Epithelial cell of esophagus (primary cell): ENCODE results near the gene RNF44.

Experiments
- DNase-seq: peaks from one replicate; pipeline ENCODE4 v3.0.0; 2010; ENCODE audit warnings: low read depth
- H3K4me3 ChIP-seq: 2 replicates; pipeline ENCODE4 v1.5.1; 2011; ENCODE audit warnings: mild to moderate bottlenecking, low read length, control low read depth
- CTCF ChIP-seq: IDR thresholded peaks from 2 replicates; pipeline ENCODE4 v1.5.1; 2011; ENCODE audit warnings: low read depth, mild to moderate bottlenecking, low read length, control low read depth, inconsistent platforms; ENCODE audit not compliant: insufficient read depth; ENCODE audit errors: missing control alignments

Gene RNF44

GRCh38 chr5:176508603-176509002 lies 28.6 kb downstream of the RNF44 start:
- no peak overlapping the region for H3K4me3 ChIP-seq
- DNase-seq: no peak
- TF ChIP-seq CTCF: no peak

- H3K4me3 ChIP-seq: no peak overlapping the region
- no peak for DNase-seq
- no peak for TF ChIP-seq CTCF
These were observed 29.3 kb downstream of the RNF44 start for GRCh38 chr5:176507911-176508310.

GRCh38 chr5:176503496-176503895 lies 33.7 kb downstream of the RNF44 start:
- no peak for DNase-seq
- H3K4me3 ChIP-seq: no peak overlapping the region
- no peak for TF ChIP-seq CTCF

- peak; percentile 82 for DNase-seq
- no peak overlapping the region for H3K4me3 ChIP-seq
- no peak for TF ChIP-seq CTCF
These were observed 35.9 kb downstream of the RNF44 start for GRCh38 chr5:176501333-176501732.

GRCh38 chr5:176500511-176500910 lies 36.7 kb downstream of the RNF44 start:
- no peak for TF ChIP-seq CTCF
- no peak for DNase-seq
- no peak overlapping the region for H3K4me3 ChIP-seq

- TF ChIP-seq CTCF: no peak
- H3K4me3 ChIP-seq: no peak overlapping the region
- DNase-seq: no peak
These were observed 37.9 kb downstream of the RNF44 start for GRCh38 chr5:176499273-176499672.

- DNase-seq: peak; percentile 92
- no peak overlapping the region for H3K4me3 ChIP-seq
- TF ChIP-seq CTCF: no peak
These were observed 39.4 kb downstream of the RNF44 start for GRCh38 chr5:176497852-176498251.
